Effector CD4-positive, alpha-beta T cell (primary cell): ENCODE measurements around the gene PAK5.

Source experiments
- DNase-seq: peaks from one replicate; pipeline ENCODE4 v3.0.0-alpha.2; 2020

PAK5 gene

GRCh38 chr20:9613871-9614270, 225.0 kb downstream of the PAK5 start:
- no peak for DNase-seq

GRCh38 chr20:9611921-9612320, 227.0 kb downstream of the PAK5 start:
- no peak for DNase-seq

- DNase-seq: no peak
These were observed 228.2 kb downstream of the PAK5 start for GRCh38 chr20:9610665-9611064.

- no peak for DNase-seq
These were observed 228.9 kb downstream of the PAK5 start for GRCh38 chr20:9609887-9610502.

GRCh38 chr20:9608639-9609340, 230.1 kb downstream of the PAK5 start:
- DNase-seq: no peak

- DNase-seq: no peak
These were observed 236.1 kb downstream of the PAK5 start for GRCh38 chr20:9602847-9603183.

DNA sequence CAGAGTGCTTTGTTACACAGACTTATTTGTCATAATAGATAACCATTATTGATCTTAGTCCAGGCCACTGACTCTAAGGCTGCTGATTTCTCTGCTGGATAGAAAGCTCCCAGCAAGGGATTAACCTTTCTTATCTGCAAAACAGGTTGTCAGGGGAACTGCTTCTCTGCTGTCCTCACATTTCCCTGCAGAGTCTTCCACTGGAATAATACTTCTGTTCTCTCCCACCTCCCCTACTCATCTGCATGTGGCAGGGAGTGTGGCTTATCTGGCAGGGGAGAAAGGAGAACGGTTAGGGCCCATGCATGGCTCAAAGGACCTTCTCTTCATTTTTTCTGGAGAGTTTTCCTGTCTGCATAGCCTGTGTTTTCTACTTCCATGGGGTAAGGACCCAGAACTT, 238.3 kb downstream of the PAK5 start:
- no peak for DNase-seq

GRCh38 chr20:9597547-9597946, 241.3 kb downstream of the PAK5 start:
- DNase-seq: no peak

DNA sequence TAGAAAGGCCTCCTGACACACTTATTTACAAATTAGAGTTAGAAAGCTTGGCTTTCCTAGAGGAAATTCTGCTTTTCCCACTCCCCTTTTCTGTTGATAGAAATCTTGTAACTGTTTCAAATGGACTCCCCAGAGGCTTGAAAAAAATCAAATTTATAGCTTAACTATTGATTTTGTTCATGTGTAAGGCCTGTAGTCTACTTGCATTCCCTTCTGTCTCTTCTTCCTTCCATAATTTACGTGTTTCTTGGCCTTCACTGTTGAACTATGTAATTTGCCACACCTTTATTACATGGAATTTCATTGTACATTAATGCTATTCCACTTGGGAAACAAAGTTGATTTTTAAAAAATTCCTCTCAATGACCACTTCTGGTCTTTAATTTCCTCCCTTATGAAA, 243.1 kb downstream of the PAK5 start:
- no peak for DNase-seq

DNA sequence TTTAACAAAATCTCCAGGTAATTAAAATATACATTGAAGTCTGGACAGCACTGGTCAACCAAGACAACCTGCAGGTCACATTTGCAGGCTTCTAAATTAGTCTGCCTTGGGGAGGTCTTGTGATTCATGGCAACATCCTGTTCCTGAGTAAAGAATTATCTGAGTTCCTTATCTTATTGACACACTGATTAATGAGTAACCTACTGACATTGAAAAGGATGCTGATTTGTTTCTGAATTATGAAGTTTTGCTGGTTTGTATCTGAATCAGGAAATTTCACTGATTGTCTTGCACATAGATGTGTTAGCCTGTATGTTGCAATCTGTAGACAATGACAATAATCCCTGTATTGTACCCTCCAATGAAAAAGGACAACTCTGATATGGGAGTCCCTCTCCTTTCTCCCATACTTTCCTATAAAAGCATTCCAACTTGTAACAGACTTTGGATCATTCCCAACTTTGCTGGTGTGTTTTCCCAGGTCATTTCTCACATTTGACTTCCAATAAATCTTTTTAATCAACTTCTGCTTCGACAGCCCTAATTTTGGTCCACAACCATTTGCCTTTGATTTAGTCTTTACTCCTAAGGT, 244.5 kb downstream of the PAK5 start:
- no peak for DNase-seq

DNA sequence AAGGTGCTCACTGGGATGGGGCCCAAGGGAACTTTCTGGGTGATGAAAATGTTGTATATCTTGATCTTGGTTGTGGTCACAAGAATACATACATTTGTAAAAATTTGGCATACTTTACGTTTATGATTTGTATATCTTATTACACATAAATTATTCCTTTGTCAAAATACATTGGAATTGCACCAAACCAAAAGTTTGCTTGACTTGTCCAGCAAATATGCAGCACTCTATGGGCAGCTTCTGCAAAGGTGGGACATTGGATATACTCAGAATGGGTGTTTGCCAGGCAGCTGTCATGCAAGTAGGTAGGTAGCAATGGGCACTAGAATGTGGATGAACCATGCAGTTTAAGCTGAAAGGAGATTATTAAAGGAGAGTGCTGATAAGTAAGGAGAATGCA, 246.5 kb downstream of the PAK5 start:
- no peak for DNase-seq

DNA sequence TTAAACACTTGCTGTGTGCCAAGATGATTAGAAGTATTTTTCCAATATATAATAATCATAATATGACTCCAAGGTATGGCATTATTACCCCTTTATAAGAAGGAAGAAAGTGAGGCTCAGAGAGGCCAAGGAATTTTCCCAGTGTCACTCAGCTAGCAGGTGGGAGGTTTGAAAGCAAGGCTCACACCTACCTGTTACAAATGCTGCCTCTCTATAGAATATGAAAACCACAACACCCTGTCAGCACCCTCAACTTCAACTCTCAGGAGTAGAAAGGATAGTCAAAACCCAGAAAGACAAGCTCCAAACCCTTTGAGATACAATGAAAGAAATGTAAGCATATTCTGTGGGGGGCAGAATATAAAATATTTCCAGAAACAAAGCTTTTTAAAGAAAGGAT, 247.8 kb downstream of the PAK5 start:
- no peak for DNase-seq

DNA sequence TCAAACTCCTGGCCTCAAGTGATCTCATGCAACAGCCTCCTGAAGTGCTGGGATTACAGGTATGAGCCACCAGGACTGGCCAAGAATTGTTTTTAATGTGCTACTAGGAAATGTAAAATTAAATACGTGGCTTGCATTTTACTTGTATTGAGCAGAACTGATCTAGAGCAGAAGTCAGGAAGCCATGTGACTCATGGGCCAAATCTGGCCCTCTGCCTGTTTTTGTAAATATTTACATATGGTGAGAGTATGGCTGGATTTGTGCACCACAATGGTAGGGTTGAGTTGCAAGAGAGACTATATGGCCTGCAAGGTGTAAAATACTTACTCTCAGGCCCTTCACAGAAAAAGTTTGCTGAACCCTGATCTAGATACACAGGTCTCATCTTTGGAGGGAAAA, 248.7 kb downstream of the PAK5 start:
- no peak for DNase-seq

DNA sequence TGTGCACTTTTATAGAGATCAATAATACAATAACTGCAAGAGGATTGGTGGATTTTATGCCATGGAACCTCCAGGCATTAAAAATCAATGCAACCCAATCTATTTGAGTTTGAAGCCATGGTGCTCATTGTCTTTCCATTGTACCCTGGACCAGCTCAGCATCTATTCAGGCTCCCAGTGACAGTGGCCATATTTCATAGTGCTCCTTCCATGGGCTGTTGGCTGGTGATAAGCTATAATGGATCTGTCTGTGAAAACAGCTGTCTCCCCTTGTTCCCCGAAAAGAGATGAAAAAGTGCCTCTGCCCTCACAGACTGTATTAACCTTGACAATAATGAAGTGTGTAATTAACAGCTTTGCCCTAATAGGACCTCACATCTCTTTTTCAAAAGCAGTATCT, 250.2 kb downstream of the PAK5 start:
- no peak for DNase-seq

DNA sequence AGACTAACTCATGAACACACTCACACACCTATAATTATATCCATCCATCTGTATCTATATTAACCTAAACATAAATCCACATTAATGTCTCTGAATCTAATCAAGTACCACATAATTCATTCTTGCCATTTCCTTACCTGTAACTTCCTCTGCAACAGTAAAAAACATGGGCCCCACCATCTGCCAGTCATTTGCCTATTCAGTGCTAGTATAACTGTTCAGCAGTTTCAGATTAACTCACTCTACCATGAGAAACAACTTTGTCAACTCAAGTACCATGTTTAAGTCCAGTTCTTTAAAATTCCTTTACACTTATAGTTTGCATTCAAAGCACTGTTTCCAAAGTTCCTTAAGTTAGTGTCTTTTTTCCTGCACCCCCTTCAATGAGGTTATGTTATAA, 255.7 kb downstream of the PAK5 start:
- DNase-seq: no peak

DNA sequence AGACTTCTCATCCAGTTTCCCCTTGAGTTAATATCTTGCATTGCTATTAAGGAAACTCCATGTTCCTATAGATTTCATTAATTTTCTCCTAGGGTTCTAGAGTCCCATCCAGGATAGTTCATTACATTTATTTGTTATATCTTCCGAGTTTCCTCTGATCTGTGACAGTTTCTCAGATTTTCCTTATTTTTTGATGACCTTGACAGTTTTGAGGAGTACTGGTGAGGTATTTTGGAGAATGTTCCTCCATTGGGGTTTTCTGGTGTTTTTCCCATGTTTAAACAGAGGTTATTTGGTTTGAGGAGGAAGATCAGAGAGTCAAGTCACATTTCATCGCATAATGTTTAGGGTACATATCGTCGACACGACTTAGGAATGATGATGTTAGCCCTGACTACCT, 256.7 kb downstream of the PAK5 start:
- no peak for DNase-seq

- no peak for DNase-seq
These were observed 257.4 kb downstream of the PAK5 start for GRCh38 chr20:9581509-9581908.

- no peak for DNase-seq
These were observed 260.3 kb downstream of the PAK5 start for GRCh38 chr20:9578594-9578993.

DNA sequence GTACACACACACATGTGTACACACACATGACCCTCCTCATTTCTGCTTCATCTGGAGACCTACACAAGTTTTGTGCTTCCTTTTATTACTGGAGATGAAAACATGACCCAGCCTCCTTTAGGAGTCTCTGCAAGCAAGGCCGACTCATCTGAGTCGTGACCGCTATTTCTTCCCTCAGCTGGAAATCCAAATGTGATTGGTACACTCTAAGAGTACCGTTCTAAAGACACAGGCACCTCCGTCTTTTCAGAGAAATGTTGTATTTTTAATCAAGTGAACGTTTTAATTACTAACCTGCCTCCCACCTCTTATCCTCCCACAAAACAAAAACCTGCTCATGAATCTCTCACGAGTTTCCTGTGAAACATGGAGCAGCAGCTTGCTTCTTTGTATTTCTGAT, 261.5 kb downstream of the PAK5 start:
- no peak for DNase-seq

GRCh38 chr20:9576695-9577094, 262.2 kb downstream of the PAK5 start:
- no peak for DNase-seq

- no peak for DNase-seq
These were observed 263.0 kb downstream of the PAK5 start for GRCh38 chr20:9575836-9576235.

DNA sequence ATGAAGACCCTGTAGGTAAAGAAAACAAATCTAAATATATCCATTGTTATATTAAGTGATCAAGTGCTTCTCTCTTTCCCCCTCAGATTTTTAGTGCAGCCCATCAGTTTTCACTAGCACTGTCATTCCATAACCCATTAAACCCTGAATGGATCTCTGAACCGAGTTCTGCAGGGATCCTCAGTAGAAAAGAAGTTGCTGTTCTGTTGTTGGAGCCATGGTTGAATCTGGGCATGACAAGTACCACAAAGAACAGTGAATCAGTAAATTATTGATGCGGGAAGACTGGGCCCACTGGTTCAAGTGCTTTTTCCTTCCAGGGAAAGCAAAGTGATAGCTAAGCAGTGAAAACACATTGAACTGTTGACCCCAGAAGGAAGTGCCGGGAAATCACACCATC, 264.1 kb downstream of the PAK5 start:
- no peak for DNase-seq

GRCh38 chr20:9574181-9574580, 264.7 kb downstream of the PAK5 start:
- DNase-seq: no peak

DNA sequence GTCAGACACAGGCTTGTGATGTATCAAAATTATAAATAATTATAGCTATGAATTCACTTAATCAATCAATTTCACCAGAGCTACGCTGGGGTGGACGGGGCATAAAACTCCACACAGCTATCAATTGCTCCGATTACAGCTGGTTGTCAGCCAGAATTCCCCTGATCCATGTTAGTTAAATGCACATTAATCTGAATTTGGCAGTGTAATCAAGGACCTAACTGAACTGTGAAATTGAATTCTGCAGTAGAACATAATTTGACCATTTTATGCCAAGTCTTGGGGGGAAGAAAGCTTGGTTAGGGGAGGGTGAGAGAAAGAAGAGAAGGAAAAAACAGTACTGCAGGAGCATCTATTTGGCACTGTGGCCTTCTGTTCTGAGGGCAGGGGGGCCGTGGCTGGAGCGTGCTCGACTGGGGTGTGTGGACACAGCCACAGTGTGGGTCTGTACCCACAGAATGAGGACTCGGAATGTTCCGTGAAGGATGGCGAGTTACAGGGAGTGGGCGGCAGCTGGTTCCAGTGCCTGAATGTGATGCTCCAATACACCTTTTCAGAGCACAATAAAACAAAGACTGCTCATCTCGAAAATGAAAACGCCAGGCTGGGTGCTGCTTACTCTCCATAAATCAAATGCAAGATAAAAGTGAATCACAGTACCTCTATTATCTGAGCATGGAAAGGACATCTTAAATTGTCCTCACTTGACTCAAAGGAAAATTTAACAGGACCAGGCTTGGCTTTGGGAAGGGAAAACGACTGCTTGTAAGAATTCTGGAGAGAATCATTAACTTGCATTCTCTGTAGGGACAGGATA, 265.3 kb downstream of the PAK5 start:
- no peak for DNase-seq
